SK-N-MC (cell line): ENCODE data around the gene CYB5B.

Source experiments
- EZH2 ChIP-seq: fragments of 200-600 bp; sonication (generic); IDR thresholded peaks from one replicate; pipeline ENCODE4 v1.6.1; 2017; ENCODE audit warnings: antibody characterized with exemption
- POLR2AphosphoS5 ChIP-seq: IDR thresholded peaks from 2 replicates; pipeline ENCODE4 v1.6.1; 2012; ENCODE audit warnings: mild to moderate bottlenecking, low read depth, low read length, borderline replicate concordance

GRCh38 chr16:69483611-69484010, 59.2 kb downstream of the CYB5B start:
- TF ChIP-seq POLR2AphosphoS5 (no peak), EZH2 (no peak)
